Activated CD4-positive, alpha-beta T cell treated with anti-CD3 and anti-CD28 coated beads for 48 hours (primary cell): ENCODE measurements around the gene AFDN.
"Not testable (repeated sequence)": the region's sequence is repeated elsewhere in the genome, so short reads cannot be mapped to it uniquely, and the experiment has no call there.

Source experiments
- DNase-seq: peaks from one replicate; pipeline ENCODE4 v3.0.0-alpha.2; 2020

AFDN gene

DNA sequence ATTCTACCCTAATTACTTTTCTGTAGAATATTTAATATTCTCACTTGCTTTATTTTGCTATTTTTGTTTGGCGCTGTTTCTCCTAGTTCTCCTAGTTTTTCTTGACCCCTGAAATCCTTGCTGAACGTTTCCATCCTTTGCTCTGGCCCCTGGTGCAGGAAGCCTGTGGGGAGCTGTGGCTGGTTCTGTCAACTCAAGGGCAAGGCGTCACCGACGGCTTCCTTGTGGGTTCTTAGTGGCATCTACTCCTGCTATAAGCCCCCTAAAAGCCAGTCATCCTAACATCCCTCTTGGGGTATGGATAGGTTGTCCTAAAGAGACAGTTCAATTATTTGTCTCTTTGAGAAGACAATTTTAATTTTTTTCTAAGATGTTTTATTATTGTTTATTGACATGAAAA lies 133.9 kb downstream of the AFDN start:
- no peak for DNase-seq

- no peak for DNase-seq
Measured at GRCh38 chr6:167962711-167963110, 136.0 kb downstream of the AFDN start.

DNA sequence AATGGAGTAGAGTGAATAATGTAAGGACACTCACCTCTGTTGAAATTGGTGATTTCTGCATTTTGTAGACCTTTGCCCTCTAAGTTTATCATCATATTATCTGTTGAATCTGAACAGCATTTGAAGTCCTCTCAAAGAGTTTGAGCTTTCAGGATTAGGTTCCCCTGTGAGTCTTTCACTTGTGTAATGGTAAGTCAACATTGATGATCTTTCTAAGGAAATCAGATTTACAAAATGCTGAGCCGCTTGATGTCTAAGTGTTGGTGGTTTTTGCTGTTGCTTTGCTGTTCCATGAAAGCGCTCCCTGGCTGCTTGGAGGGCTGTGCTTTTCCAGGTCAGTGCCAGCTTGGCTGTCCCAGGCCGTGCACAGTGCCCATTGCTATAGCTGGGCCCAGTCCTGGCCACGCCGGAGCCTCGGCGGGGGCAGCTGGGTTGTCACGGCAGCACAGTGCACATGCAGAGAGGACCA lies 136.9 kb downstream of the AFDN start:
- DNase-seq, result no peak

DNA sequence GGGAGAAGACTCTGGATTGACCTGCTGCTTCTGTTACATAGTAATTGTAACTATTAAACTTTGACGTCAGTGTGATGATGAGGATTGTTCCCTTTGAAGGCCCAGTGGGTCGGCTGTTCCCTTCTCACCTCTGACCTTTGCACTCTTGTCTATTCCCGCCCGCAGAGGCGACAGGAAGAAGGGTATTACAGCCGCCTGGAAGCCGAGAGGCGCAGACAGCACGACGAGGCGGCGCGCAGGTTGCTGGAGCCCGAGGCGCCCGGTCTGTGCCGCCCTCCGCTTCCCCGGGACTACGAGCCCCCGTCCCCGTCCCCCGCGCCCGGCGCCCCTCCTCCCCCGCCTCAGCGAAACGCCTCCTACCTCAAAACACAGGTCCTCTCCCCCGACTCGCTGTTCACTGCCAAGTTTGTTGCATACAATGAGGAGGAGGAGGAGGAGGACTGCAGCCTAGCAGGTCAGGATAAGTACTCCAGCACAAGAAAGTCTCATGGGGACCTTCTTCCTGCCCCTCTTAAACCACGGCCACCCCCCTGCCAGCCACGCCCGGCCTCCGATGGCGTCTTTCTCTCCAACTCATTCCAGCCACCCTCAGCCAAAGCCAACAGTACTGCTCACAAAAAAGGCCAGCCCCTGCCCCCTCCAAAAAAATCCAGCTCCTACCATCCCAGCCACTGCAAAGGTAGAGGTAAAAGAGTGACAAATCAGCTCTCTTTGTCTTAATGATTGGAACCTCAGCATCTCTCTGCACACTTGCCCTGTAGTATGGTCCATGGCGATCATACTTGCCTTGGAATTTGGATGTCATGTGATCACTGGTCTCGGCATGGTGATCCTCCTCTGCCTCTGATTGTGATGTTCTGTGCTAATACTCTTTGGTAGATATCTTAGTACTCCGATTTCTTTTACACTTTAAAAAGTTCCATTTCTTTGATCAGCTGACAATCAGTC lies 139.2 kb downstream of the AFDN start:
- DNase-seq, result no peak

DNA sequence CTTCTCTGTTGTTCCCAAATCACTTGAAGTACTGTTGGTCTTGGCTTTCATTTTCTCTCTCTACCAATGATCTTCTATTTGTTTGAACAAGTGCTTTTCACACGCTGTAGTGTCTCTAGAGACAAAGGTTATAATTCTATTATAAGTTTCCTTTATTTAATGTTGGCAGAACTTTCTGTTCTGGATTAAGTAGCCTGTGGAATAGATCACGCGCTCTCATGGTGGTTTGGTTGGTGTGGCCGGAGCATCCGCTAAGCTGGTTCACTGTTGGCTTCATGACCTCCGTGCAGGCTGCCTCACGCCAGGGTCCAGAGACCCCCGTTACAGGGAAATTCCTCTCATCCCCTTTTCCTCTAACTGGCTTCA lies 139.8 kb downstream of the AFDN start:
- no peak for DNase-seq

GRCh38 chr6:167968091-167968490 lies 141.4 kb downstream of the AFDN start:
- DNase-seq, result peak; percentile 58

DNA sequence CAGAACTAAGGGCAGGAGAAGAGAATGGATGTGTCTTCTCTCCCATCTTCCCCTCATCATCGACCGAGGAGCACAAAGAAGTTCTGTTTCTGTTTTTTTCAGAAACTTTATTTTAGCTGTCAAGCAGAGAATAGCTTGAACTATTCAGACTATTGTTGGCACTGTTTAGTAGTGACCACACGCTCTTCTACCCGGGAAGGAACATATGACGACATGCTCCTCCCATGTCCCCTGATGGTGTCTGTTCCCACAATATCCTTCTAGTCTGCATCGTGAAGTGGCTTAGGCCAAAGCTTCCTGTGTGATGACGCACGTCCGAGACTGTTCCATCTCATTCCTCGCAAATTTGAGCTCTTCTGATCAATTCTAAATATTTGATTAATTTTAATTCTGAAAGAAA lies 143.5 kb downstream of the AFDN start:
- DNase-seq, result no peak

DNA sequence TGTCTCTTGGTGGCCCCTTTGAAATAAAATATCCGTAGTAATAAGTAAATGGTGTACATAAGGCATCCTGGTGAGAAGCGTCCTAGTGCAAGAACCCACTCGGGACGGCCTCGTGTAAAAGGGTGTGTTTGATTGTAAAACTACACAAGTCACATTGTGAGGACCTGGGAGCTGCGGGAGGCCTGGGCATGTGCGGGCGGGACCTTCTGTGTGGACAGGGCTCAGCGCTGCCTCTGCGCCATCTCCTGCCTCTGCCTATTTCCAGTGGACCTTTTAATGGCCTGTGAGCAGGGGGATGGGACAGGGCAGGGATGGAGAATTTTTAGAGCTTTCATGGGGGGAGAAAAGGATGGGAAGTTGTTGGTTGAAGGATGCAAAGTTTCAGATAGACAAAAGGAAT lies 145.5 kb downstream of the AFDN start:
- DNase-seq, result no peak

DNA sequence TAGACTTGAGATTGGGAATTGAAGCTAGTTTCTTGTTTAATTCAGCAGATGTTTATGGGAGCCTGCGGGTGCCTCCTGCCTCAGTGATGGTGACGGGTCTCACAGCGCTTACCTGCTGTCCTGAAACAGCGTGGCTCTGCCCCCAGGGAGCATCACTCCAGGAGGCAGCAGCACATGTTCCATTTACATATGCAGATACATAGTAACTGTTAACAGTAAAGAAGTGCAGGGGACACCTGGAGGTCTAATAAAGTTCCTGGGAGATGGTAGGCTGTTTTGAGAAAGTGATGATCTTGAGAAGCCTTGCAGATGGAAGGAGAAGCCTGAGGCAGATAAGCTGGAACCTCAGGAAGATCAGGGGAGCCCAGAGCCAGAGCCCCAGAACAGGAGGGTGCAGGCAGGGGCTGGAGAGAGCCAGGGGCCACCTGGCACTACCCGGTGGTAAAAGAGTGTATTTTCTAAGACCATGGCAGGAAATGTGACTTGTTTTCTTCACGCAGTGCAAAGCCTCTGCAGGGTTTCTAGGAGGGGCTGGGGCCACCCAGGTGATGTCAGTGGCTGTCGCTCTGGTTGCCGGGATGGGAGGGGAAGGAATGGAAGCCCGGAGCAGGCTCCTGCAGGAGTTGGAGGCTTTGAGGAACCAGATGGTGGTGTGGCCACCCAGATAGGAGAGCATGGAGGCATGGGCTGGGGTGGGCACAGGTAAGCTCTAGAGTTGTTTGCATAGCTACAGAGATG lies 146.6 kb downstream of the AFDN start:
- DNase-seq, result no peak

DNA sequence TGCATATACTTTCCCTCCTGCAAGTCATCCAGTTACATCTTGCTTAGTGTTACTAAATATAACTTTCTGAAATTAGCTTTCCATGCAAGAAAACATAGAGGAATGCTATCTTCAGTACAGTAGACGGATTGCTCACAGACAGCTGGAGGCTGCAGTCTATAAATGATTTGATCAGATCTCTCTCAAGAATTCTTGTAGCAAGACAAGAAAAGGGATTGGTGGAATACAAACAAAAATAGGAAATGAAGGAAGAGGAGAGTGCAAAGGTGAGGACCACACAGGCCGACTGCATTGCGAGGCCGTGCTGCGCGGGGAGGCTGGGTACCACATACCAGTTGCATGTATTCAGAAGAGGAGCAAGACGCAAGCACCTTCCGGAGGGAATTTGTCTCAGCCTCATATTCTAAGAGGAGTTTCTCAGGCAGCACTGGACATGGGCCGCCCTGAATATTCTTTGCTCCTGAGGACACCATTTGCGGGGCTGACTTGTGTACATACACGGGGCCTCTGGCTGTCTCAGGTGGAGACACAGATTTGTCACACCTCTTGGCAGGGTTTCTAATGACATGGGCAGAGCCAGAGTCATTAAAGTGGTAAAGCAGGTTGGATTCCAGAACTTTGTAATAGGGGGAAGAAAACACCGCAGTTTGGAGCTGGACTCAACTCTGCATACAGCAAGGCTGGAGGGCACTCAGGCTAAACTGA lies 148.1 kb downstream of the AFDN start:
- no peak for DNase-seq

- DNase-seq, result no peak
Measured at GRCh38 chr6:167975458-167975857, 148.7 kb downstream of the AFDN start.

DNA sequence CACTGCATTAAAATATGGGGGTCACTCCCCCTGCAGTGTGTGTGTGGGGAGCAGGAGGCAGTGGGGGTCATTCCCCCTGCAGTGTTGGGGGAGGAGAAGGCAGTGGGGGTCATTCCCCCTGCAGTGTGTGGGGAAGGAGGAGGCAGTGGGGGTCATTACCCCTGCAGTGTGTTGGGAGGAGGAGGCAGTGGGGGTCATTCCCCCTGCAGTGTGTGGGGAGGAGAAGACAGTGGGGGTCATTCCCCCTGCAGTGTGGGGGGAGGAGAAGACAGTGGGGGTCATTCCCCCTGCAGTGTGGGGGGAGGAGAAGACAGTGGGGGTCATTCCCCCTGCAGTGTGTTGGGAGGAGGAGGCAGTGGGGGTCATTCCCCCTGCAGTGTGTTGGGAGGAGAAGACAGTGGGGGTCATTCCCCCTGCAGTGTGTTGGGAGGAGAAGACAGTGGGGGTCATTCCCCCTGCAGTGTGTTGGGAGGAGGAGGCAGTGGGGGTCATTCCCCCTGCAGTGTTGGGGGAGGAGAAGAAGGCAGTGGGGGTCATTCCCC lies 149.5 kb downstream of the AFDN start:
- DNase-seq, result not testable (repeated sequence)

GRCh38 chr6:167976708-167977107 lies 150.0 kb downstream of the AFDN start:
- DNase-seq, result no peak

- no peak for DNase-seq
Measured at GRCh38 chr6:167977717-167978467, 151.2 kb downstream of the AFDN start.

DNA sequence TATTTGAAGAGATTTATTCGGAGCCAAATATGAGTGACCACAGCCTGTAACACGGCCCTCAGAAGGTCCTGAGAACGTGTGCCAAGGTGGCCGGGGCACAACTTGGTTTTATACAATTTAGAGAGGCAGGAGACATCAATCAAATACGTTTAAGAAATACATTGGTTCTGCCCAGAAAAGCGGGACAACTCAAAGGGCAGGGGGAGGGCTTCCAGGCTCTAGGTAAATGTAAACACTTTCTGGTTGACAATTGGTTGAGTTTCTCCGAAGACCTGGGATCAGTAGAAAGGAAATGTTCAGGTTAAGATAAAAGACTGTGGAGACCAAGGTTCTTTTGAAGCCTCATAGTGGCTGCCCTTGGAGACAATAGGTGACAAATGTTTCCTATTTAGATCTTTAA lies 151.9 kb downstream of the AFDN start:
- DNase-seq, result no peak

DNA sequence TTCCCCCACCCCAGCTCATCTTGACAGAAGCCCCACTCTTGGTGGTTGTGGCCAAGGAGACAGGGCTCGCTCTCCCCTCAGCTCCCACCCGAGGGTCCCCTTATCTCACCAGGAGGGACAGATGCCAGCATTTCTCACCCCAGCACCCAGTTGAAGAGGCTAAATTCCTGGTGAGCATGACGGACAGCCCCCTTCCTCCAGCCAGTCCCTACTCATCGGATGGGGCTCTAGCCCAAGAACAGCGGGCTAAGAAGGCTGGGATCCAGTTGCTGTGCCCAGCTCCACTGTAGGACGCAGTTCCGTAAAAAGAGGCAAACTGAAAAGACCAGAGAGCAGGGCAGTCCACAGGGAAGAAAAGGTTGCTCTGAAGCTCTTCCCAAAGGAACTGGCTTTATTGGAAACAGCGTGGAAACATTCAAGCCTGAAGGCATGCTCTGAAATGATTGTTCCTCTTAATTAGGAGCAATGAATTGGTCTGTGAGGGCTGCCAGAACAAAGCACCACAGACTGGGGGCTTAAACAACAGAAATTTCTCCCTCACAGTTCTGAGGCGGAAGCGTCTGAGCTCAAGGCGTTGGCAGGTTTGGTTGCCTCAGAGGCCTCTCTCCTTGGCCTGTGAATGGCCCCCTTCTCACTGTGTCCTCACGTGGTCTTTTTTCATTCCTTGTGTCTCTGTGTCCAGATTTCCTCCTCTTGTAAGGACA lies 152.9 kb downstream of the AFDN start:
- DNase-seq, result no peak

DNA sequence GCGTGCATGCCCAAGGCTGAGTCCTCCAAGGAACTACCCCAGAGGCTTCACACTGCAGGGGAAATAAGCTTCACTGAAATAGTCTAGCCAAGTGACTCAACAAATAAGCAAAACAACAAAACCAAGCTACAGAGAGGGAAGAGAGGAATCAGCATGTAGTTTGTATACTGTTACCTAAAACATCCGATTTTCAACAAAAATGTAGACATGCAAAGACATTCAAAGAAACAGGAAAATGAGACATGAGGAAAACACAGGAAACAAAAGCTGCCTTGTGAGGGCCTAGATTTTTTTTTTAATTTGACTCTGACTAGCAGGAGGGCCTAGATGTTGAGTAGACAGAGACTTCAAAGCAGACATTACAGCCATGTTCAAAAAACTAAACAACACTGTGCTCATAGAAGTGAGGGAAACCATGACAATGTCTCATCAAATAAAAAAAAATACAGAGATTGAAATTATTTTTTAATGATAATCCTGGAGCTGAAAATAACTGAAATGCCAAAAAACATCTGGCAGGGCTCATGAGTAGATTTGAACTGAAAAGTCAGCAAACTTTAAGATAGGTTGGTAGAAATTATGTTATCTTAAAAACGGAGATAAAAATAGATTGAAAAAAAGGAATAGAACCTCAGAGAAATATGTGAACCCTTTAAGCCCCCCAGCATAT lies 154.3 kb downstream of the AFDN start:
- no peak for DNase-seq

- DNase-seq, result no peak
Measured at GRCh38 chr6:167981916-167982462, 155.3 kb downstream of the AFDN start.

- DNase-seq, result no peak
Measured at GRCh38 chr6:167984144-167984719, 157.5 kb downstream of the AFDN start.

- DNase-seq, result no peak
Measured at GRCh38 chr6:167984876-167985604, 158.3 kb downstream of the AFDN start.
